ENCODE measurements around the gene PTGFRN.
"Not testable (repeated sequence)": the region's sequence is repeated elsewhere in the genome, so short reads cannot be mapped to it uniquely, and the experiment has no call there.

DNA sequence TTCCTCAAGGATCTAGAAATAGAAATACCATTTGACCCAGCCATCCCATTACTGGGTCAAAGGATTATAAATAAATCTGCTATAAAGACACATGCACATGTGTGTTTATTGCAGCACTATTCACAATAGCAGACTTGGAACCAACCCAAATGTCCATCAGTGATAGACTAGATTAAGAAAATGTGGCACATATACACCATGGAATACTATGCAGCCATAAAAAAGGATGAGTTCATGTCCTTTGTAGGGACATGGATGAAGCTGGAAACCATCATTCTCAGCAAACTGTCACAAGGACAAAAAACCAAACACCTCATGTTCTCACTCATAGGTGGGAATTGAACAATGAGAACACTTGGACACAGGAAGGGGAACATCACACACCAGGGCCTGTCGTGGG lies 70.6 kb downstream of the PTGFRN start:
- TF ChIP-seq, protein P1, sequence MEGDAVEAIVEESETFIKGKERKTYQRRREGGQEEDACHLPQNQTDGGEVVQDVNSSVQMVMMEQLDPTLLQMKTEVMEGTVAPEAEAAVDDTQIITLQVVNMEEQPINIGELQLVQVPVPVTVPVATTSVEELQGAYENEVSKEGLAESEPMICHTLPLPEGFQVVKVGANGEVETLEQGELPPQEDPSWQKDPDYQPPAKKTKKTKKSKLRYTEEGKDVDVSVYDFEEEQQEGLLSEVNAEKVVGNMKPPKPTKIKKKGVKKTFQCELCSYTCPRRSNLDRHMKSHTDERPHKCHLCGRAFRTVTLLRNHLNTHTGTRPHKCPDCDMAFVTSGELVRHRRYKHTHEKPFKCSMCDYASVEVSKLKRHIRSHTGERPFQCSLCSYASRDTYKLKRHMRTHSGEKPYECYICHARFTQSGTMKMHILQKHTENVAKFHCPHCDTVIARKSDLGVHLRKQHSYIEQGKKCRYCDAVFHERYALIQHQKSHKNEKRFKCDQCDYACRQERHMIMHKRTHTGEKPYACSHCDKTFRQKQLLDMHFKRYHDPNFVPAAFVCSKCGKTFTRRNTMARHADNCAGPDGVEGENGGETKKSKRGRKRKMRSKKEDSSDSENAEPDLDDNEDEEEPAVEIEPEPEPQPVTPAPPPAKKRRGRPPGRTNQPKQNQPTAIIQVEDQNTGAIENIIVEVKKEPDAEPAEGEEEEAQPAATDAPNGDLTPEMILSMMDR (IDR thresholded peaks at IDR 0.05): not testable (repeated sequence)
- not testable (repeated sequence) for TF ChIP-seq POLR2AphosphoS5 (IDR thresholded peaks at IDR 0.05)
